Stomach (tissue), 9 donors: Measurements from ENCODE around the gene CABP1. TPM values are rescaled to one million over a fixed set of nuclear protein-coding genes. Genes with fewer than 3 reads are reported as not detected.

Source experiments
- DNase-seq, 2 donors: peaks; one replicate each; pipeline versions ENCODE4 v3.0.0 to v3.0.0-alpha.2; 2013 to 2019
- H3K27ac ChIP-seq, 5 donors: fragments of 200-600 bp in 4 of 5; sonication (generic) in 4 of 5; one replicate each; pipeline ENCODE4 v1.5.1; 2013 to 2019; ENCODE audit warnings: mild to moderate bottlenecking in 1 of 5, moderate library complexity in 1 of 5
- H3K27me3 ChIP-seq, 3 donors: fragments of 200-600 bp; sonication (generic); one replicate each; pipeline ENCODE4 v1.5.1; 2017 to 2019; ENCODE audit warnings: mixed run types in 1 of 3
- H3K36me3 ChIP-seq, 4 donors: fragments of 200-600 bp; sonication (generic); 1 replicate in 3 of 4; 2 replicates in 1 of 4; pipeline ENCODE4 v1.5.1; 2016 to 2019
- H3K4me1 ChIP-seq, 4 donors: fragments of 200-600 bp; sonication (generic); one replicate each; pipeline ENCODE4 v1.5.1; 2016 to 2019
- H3K4me3 ChIP-seq, 4 donors: fragments of 200-600 bp; sonication (generic) in 3 of 4; one replicate each; pipeline ENCODE4 v1.5.1; 2016 to 2019; ENCODE audit warnings: mild to moderate bottlenecking in 1 of 4
- H3K9me3 ChIP-seq, 4 donors: fragments of 200-600 bp; sonication (generic); one replicate each; pipeline ENCODE4 v1.5.1; 2016 to 2019
- CTCF ChIP-seq, 7 experiments: fragments of 450-650 bp in 4 of 7; fragments of 200-600 bp in 3 of 7; sonication (generic) in 3 of 7; IDR thresholded peaks; one replicate each; pipeline ENCODE4 v1.5.1; 2016 to 2019; ENCODE audit warnings: antibody characterized with exemption in 7 of 7, control low read depth in 2 of 7, mild to moderate bottlenecking in 1 of 7
- EP300 ChIP-seq: sonication (generic); formaldehyde crosslinking; IDR thresholded peaks from one replicate; pipeline ENCODE4 v1.6.1; 2017; ENCODE audit warnings: antibody characterized with exemption
- POLR2A ChIP-seq, 4 donors: fragments of 450-650 bp; IDR thresholded peaks; one replicate each; pipeline ENCODE4 v1.6.1; 2016; ENCODE audit warnings: antibody characterized with exemption in 4 of 4, control low read depth in 2 of 4, mild to moderate bottlenecking in 1 of 4, moderate library complexity in 1 of 4
- POLR2AphosphoS5 ChIP-seq, 3 donors: sonication (generic); formaldehyde crosslinking; IDR thresholded peaks; one replicate each; pipeline ENCODE4 v1.6.1; 2016; ENCODE audit warnings: antibody characterized with exemption in 3 of 3
- WGBS, 5 donors: extraction: QIAGEN DNeasy Blood & Tissue Kit in 3 of 5; methylation state at CpG; one replicate each; pipeline versions ENCODE4 v1.1.5 to v1.1.7; 2013 to 2018; 5-methylcytosine and 5-hydroxymethylcytosine counted together
- intact Hi-C: fragments of 100-400 bp; cut with DNase I; formaldehyde crosslinking; loops from one replicate; pipeline ENCODE4 v1.15.1; 2023; ENCODE audit warnings: low total_unique reads
- polyA plus RNA-seq, 3 donors: library from polyadenylated mRNA; stranded (reverse); fragments of 200-250 nt; gene quantifications; one replicate each; pipeline ENCODE4 v1.2.3, GENCODE V29; 2013
- total RNA-seq, 5 donors: library from RNA; depleted of rRNA; stranded (reverse); fragments of >200 nt; gene quantifications; one replicate each; pipeline versions ENCODE4 v1.1.0 to v1.2.3, GENCODE V29; 2014 to 2016
- donor health status: healthy with polysubstance abuse.
- donor health status: Bipolar disorder and iron deficiency.
- donor health status: healthy.

Gene CABP1
- total and polyA plus RNA-seq, 8 donors: 1.1 to 2.4 (median 2.0) TPM; not detected in 3

GRCh38 chr12:120631097-120631496 is 9.3 kb upstream of the CABP1 start:
- H3K4me3 ChIP-seq: no peak overlapping the region
- TF ChIP-seq POLR2AphosphoS5 (IDR thresholded peaks at IDR 0.05) (no peak), POLR2A (IDR thresholded peaks at IDR 0.05) (no peak), CTCF (IDR thresholded peaks at IDR 0.05) (no peak), EP300 (no peak)
- intact Hi-C loops: no loop called here
- no peak overlapping the region for H3K27ac ChIP-seq
- WGBS, 5 donors: 41 to 78% (median 65%) methylated on average over 5 of the region's 5 CpGs
- H3K27me3 ChIP-seq: peaks cover 0 to 23% (median 0%) of the 10 kb centered on the region in 3 donors
- H3K36me3 ChIP-seq: no peaks in the 10 kb centered on the region
- H3K4me1 ChIP-seq: no peaks in the 10 kb centered on the region
- no peak for DNase-seq
- no peaks in the 10 kb centered on the region for H3K9me3 ChIP-seq

GRCh38 chr12:120640861-120641833 is 721 bp downstream of the CABP1 start:
- H3K4me3 ChIP-seq: peak overlapping the region; percentile 47 to 65 (median 56)
- TF ChIP-seq EP300: no peak
- TF ChIP-seq POLR2AphosphoS5 (IDR thresholded peaks at IDR 0.05): no peak
- no peak for TF ChIP-seq POLR2A (IDR thresholded peaks at IDR 0.05)
- no peak for TF ChIP-seq CTCF (IDR thresholded peaks at IDR 0.05)
- no peaks in the 10 kb centered on the region for H3K9me3 ChIP-seq
- intact Hi-C loops: no loop called here
- peaks cover 0 to 69% (median 40%) of the 10 kb centered on the region in 3 donors for H3K27me3 ChIP-seq
- no peak overlapping the region for H3K27ac ChIP-seq
- 1 to 3% (median 1%) methylated on average over 49 to 115 of the region's 115 CpGs for WGBS, 5 donors
- H3K36me3 ChIP-seq: no peaks in the 10 kb centered on the region
- H3K4me1 ChIP-seq: peaks cover 17 to 22% (median 19%) of the 10 kb centered on the region in 4 donors
- DNase-seq: peak; percentile 66 to 87

DNA sequence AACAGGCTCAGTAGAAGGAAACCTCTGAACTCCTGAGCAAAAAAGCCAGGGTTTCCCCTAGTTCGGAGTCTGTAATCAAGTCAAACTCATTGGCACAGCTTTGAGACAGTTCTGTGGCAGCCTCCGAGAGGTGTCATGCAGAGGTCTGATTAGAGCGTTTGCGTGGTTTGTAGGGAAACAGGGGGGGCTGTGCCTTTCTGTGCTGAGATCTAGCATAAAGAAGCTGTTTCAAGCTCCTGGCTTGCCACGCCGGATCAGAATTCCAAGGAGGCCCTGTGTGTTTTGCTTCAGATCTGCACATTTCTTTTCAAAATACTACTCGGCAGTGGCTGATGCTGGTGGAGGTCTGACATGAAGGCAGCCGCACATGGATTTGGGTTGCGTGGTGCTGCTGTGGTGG is 1.7 kb downstream of the CABP1 start:
- H3K36me3 ChIP-seq: no peaks in the 10 kb centered on the region
- intact Hi-C loops: no loop called here
- no peak overlapping the region for H3K4me3 ChIP-seq
- H3K27ac ChIP-seq: no peak overlapping the region
- TF ChIP-seq POLR2A (IDR thresholded peaks at IDR 0.05) (no peak), EP300 (no peak), CTCF (IDR thresholded peaks at IDR 0.05) (no peak), POLR2AphosphoS5 (IDR thresholded peaks at IDR 0.05) (no peak)
- DNase-seq: no peak
- H3K9me3 ChIP-seq: no peaks in the 10 kb centered on the region
- peaks cover 19 to 24% (median 23%) of the 10 kb centered on the region in 4 donors for H3K4me1 ChIP-seq
- WGBS, 5 donors: 73 to 80% (median 76%) methylated on average over 9 of the region's 9 CpGs
- peaks cover 0 to 74% (median 40%) of the 10 kb centered on the region in 3 donors for H3K27me3 ChIP-seq

- no peaks in the 10 kb centered on the region for H3K36me3 ChIP-seq
- H3K4me1 ChIP-seq: peaks cover 19 to 26% (median 23%) of the 10 kb centered on the region in 4 donors
- TF ChIP-seq CTCF (IDR thresholded peaks at IDR 0.05) (no peak), POLR2AphosphoS5 (IDR thresholded peaks at IDR 0.05) (no peak), EP300 (no peak), POLR2A (IDR thresholded peaks at IDR 0.05) (no peak)
- H3K4me3 ChIP-seq: no peak overlapping the region
- H3K27me3 ChIP-seq: peaks cover 0 to 74% (median 40%) of the 10 kb centered on the region in 3 donors
- no peak for DNase-seq
- intact Hi-C loops: no loop called here
- no peak overlapping the region for H3K27ac ChIP-seq
- WGBS, 5 donors: 81 to 86% (median 85%) methylated on average over 4 of the region's 4 CpGs
- H3K9me3 ChIP-seq: no peaks in the 10 kb centered on the region
Observed at GRCh38 chr12:120642826-120643225, 2.4 kb downstream of the CABP1 start.
